Lower leg skin (tissue), 4 donors: Measurements from ENCODE around the gene ABCC4. TPM values are rescaled to one million over a fixed set of nuclear protein-coding genes. Genes with fewer than 3 reads are reported as not detected.
A peak's percentile ranks its signal among the peaks of the same experiment; 100 is the strongest.
"Not testable (repeated sequence)": the region's sequence is repeated elsewhere in the genome, so short reads cannot be mapped to it uniquely, and the experiment has no call there.

ENCODE experiments used
- DNase-seq, 2 donors: peaks; one replicate each; pipeline ENCODE4 v3.0.0-alpha.2; 2019; ENCODE audit warnings: low spot score in 2 of 2
- H3K4me3 ChIP-seq: fragments of 200-600 bp; sonication (generic); 2 replicates; pipeline ENCODE4 v1.5.1; 2017; ENCODE audit warnings: mild to moderate bottlenecking, low read depth; ENCODE audit not compliant: poor library complexity, severe bottlenecking
- POLR2A ChIP-seq, 2 donors: fragments of 450-650 bp; IDR thresholded peaks; one replicate each; pipeline ENCODE4 v1.6.1; 2016 to 2017; ENCODE audit warnings: antibody characterized with exemption in 2 of 2, mild to moderate bottlenecking in 1 of 2, moderate library complexity in 1 of 2
- WGBS, 2 donors: methylation state at CpG; one replicate each; pipeline ENCODE4 v1.1.5; 2018; 5-methylcytosine and 5-hydroxymethylcytosine counted together
- intact Hi-C: fragments of 100-400 bp; cut with DNase I; formaldehyde crosslinking; loops from one replicate; pipeline ENCODE4 v1.15.0; 2023; ENCODE audit warnings: low total_unique reads
- total RNA-seq, 4 donors: library from RNA; depleted of rRNA; stranded (reverse); fragments of >200 nt; gene quantifications; one replicate each; pipeline ENCODE4 v1.1.0, GENCODE V29; 2016
- TF ChIP-seq, protein P1 (sequence below), 3 donors: fragments of 450-650 bp; IDR thresholded peaks; one replicate each; pipeline ENCODE4 v1.5.1; 2016; ENCODE audit warnings: antibody characterized with exemption in 3 of 3, mild to moderate bottlenecking in 3 of 3, moderate library complexity in 2 of 3

The ABCC4 gene
- total RNA-seq, 4 donors from 2014 or later, result 5.1 to 30.9 (median 11.1) TPM

DNA sequence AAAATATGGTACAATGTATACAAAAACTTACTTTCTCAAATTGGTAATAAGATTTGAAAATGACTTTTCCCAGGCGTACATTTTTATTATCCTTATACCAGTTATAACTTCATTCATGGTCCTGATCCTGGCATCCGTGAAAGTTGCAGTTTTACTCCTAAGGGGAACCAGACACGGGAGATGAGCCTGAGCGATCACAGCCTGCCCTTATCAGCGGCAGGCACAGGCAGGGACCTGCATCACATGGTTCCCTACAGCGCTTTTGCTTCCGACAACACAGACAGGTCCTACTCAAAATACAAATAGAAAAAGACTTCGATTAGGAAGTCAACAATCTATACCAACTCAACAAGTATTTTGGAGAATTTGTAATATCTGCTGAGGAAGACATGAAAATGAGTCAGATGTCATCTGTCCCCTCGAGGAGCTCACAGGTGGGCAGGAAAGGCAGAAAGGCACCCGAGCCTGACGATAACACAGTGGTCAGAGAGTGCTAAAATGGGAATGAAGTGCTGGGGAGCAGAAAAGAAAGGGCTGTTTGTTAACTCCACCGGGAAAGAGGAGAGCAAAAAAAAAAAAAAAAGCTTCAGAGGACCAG lies 93.4 kb downstream of the ABCC4 start:
- intact Hi-C loops, result no loop called here
- no peak overlapping the region for H3K4me3 ChIP-seq
- peak in 1 of 2 donors; percentile 7 for DNase-seq
- TF ChIP-seq, protein P1, sequence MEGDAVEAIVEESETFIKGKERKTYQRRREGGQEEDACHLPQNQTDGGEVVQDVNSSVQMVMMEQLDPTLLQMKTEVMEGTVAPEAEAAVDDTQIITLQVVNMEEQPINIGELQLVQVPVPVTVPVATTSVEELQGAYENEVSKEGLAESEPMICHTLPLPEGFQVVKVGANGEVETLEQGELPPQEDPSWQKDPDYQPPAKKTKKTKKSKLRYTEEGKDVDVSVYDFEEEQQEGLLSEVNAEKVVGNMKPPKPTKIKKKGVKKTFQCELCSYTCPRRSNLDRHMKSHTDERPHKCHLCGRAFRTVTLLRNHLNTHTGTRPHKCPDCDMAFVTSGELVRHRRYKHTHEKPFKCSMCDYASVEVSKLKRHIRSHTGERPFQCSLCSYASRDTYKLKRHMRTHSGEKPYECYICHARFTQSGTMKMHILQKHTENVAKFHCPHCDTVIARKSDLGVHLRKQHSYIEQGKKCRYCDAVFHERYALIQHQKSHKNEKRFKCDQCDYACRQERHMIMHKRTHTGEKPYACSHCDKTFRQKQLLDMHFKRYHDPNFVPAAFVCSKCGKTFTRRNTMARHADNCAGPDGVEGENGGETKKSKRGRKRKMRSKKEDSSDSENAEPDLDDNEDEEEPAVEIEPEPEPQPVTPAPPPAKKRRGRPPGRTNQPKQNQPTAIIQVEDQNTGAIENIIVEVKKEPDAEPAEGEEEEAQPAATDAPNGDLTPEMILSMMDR (IDR thresholded peaks at IDR 0.05), result no peak
- no peak for TF ChIP-seq POLR2A (IDR thresholded peaks at IDR 0.05)
- WGBS, 2 donors, result 62 to 71% methylated on average over 12 of the region's 12 CpGs

DNA sequence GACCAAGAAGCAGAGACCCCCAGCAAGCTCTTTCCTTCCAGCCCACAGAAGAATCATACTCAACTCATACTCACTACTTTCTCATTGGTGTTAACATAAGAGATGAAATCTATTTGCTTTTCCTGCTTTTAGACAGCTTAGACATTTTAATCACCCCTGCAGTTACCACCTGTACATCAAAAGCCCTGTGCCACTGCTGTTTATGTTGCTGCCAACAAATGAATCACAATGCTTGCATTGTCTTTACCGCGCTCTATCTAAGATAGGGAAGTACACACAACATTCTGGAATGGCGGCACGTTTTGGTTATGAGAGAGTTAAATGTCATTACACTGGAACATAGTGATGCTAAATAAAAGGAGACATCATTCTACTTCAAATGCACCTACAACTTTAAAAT lies 95.1 kb downstream of the ABCC4 start:
- peak in 1 of 2 donors; percentile 29 for DNase-seq
- TF ChIP-seq POLR2A (IDR thresholded peaks at IDR 0.05), result no peak
- TF ChIP-seq, protein P1 (IDR thresholded peaks at IDR 0.05), result no peak
- WGBS, 2 donors, result 80 to 95% methylated on average over 4 of the region's 4 CpGs
- H3K4me3 ChIP-seq, result no peak overlapping the region
- intact Hi-C loops, result no loop called here

DNA sequence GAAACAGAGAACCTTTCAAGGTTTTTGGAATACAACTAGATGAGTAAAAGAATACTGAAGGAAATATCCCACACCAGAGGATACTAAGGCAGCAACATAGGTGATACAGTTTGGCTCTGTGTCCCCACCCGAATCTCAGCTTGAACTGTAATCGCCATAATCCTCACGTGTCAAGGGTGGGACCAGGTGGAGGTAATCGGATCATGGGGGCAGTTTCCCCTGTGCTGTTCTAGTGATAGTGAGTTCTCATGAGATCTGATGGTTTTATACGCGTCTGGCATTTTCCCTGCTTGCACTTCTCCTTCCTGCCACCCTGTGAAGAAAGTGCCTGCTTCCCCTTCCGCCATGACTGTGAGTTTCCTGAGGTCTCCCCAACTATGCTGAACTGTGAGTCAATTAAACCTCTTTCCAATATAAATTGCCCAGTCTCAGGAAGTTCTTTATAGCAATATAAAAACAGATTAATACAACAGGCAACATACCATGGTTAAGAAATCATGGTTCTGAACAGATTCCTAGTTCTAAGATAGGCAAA lies 97.0 kb downstream of the ABCC4 start:
- TF ChIP-seq, protein P1 (IDR thresholded peaks at IDR 0.05), result no peak
- TF ChIP-seq POLR2A (IDR thresholded peaks at IDR 0.05), result no peak
- no peak for DNase-seq
- no peak overlapping the region for H3K4me3 ChIP-seq
- 90 to 91% methylated on average over 7 of the region's 7 CpGs for WGBS, 2 donors
- intact Hi-C loops, result no loop called here

DNA sequence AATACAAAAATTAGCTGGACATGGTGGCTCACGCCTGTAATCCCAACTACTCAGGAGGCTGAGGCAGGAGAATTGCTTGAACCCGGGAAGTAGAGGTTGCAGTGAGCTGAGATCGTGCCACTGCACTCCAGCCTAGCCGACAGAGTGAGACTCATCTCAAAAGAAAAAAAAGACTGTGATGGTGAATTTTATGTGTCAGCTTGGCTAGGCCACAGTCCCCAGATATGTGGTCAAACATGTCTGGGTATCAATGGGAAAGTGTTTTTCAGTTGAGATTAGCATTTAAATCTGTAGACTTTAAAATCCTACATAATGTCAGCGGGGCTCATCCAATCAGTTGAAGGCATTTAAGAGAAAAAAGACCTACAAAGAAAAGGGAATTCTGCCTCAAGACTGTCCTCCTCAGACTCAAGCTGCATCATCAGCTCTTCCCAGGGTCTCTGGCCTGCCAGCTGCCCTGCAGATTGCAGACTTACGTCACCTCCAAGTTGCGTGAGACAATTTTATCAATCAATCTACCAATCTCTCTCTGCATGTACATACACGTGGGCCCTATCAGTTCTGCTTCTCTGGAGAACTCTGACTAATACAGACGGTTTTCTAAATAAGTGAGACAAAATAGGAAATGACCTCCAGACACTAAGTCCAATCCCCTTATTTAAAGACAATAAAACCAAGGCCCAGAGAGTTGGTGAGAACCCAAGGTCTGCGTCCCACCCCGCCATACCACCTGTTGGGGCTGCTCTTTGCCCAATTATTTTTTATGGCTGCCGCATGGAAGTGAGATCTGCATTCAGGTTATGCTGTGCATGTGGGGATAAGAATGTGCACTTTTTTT lies 99.2 kb downstream of the ABCC4 start:
- peak in 1 of 2 donors; percentile 23 for DNase-seq
- no peak overlapping the region for H3K4me3 ChIP-seq
- 82% methylated on average over 12 of the region's 12 CpGs for WGBS, 2 donors
- intact Hi-C loops, result no loop called here
- TF ChIP-seq, protein P1 (IDR thresholded peaks at IDR 0.05), result no peak
- no peak for TF ChIP-seq POLR2A (IDR thresholded peaks at IDR 0.05)

DNA sequence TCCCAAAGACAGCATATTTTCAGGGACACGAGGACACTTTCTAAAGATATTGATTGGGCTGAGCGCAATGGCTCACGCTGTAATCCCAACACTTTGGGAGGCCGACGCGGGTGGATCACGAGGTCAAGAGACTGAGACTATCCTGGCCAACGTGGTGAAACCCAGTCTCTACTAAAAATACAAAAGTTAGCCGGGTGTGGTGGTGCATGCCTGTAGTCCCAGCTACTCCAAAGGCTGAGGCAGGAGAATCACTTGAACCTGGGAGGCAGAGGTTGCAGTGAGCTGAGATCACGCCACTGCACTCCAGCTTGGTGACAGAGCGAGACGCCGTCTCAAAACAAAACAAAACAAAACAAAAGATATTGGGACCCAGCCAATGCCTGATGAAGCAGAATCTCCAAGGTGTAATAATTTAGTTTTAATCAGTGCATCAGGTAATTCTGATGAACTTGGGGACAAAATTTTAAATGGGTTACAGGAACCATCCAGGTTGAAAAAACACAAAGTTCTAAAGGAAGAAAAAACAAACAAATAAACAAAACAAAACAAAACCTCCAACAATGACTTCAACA lies 100.8 kb downstream of the ABCC4 start:
- WGBS, 2 donors, result 93 to 94% methylated on average over 13 of the region's 13 CpGs
- DNase-seq, result peak in 1 of 2 donors; percentile 28
- intact Hi-C loops, H3K4me3 ChIP-seq: not testable (repeated sequence)

DNA sequence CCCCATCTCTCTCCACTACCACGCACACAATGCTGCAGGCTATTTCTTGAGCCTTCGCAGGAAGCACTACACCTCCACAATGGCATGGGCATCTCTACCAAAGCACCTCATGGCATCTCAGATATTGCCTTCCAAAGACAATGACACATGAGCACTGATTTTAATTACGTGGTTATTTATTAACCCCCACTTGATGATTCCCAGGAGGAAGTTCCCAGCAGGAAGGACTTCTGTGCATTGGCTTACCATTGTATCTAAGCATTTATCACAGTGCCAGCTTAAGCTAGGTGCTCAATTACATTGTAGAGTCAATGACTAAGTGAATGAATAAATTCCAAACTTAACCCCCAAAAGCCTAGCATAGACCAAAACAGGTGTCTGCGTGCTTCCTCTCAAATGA lies 101.4 kb downstream of the ABCC4 start:
- no peak overlapping the region for H3K4me3 ChIP-seq
- no peak for TF ChIP-seq POLR2A (IDR thresholded peaks at IDR 0.05)
- TF ChIP-seq, protein P1 (IDR thresholded peaks at IDR 0.05), result no peak
- no peak for DNase-seq
- intact Hi-C loops, result no loop called here
- WGBS, 2 donors, result 89 to 94% methylated on average over 4 of the region's 4 CpGs

DNA sequence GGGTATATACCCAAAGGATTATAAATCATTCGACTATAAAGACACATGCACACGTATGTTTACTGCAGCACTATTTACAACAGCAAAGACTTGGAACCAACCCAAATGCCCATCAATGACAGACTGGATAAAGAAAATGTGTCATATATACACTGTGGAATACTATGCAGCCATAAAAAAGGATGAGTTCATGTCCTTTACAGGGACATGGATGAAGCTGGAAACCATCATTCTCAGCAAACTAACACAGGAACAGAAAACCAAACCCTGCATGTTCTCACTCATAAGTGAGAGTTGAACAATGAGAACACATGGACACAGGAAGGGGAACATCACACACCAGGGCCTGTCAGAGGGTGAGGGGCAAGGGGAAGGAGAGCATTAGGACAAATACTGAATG lies 102.6 kb downstream of the ABCC4 start:
- 47 to 85% methylated on average over 2 of the region's 2 CpGs for WGBS, 2 donors
- DNase-seq, intact Hi-C loops, H3K4me3 ChIP-seq: not testable (repeated sequence)
